COLO668 (cell line): ENCODE data around the gene PATJ.
"Not testable (repeated sequence)": the region's sequence is repeated elsewhere in the genome, so short reads cannot be mapped to it uniquely, and the experiment has no call there.

Experiments
- DNase-seq: peaks from one replicate; lab custom pipeline; 2025; ENCODE audit not compliant: unreplicated experiment; lab: John Stamatoyannopoulos, UW

Gene PATJ

DNA sequence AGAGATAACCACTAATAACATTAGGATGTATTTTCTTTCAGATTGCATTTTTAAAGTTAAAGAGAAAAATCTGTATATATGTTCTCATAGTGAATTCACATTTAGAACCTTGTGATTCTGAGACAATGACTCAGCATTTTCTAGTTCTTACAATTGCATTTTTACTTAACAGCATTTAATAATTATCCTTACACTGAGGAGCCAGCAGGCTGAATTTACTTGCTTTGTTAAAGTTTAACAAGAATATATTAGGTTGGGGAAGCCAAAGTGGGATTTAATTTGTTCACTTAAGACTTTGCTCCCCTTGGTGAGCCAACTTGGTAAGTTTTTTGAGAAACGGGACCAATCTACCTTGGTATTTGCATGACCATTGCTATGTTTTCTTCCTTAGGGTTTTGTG, 4.5 kb downstream of the PATJ start:
- no peak for DNase-seq

GRCh38 chr1:61748566-61748965, 6.3 kb downstream of the PATJ start:
- DNase-seq = no peak

GRCh38 chr1:61749574-61749973, 7.3 kb downstream of the PATJ start:
- no peak for DNase-seq

DNA sequence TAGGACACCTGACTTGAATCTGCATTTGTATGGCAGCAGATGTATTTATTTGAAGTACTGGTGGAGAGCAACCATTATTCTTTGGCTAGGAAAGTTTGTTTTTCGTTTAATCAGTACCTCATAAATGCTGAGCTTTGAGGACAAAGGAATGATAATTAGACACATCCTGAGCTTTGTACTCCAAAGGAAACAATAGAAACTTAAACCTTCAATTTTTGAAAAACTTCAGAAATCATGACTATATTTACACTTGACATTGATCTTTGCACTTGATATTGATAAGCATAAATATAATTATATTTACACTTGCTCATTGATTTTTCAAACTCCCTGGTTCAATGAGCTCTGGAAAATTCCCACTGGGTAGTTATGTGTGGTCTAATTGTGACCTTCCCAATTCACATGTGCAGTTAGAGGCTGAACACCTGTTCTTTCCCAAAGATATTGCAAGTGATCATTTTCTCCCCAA, 10.7 kb downstream of the PATJ start:
- no peak for DNase-seq

GRCh38 chr1:61753998-61754508, 11.8 kb downstream of the PATJ start:
- DNase-seq = no peak

GRCh38 chr1:61754545-61754944, 12.3 kb downstream of the PATJ start:
- peak; percentile 20 for DNase-seq

GRCh38 chr1:61756773-61757172, 14.5 kb downstream of the PATJ start:
- no peak for DNase-seq

DNA sequence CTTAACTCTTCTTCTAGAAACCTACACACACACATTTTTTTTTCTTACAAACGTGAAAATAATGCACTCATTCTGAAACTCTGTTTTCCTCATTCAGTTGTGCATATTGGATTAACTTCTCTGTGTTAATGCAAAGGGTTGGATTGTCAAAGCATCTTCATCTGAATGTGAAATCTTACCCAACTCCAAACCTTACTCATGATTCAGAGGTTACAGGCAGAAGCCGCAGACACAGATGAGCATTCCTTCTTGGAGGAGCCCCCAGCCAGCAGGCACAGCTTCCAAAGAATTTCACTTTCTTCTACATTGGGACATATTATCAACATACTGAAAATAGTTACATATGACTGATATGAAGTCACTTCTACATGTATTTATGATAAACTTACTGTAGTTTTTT, 15.7 kb downstream of the PATJ start:
- no peak for DNase-seq

- no peak for DNase-seq
Observed at GRCh38 chr1:61770131-61770530, 27.9 kb downstream of the PATJ start.

GRCh38 chr1:61776091-61776490, 33.8 kb downstream of the PATJ start:
- no peak for DNase-seq

DNA sequence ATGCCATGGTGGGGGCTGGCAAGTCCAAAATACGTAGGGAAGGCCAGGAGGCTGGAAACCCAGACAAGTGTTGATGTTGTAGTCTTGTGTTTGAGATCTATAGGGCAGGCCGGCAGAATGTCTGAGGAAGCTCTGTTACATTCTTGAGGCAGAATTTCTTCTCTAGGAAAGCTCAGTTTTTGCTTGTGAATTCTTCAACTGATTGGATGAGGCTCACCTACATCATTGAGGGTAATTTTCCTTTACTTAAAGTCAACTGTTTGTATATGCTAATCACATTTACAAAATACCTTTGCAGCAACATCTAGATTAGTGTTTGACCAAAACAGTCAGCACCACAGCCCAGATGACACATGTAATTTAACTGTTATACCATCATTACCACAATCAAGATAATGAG, 37.0 kb downstream of the PATJ start:
- DNase-seq = no peak

- no peak for DNase-seq
Observed at GRCh38 chr1:61781151-61781550, 38.9 kb downstream of the PATJ start.

GRCh38 chr1:61782771-61783170, 40.5 kb downstream of the PATJ start:
- DNase-seq = no peak

DNA sequence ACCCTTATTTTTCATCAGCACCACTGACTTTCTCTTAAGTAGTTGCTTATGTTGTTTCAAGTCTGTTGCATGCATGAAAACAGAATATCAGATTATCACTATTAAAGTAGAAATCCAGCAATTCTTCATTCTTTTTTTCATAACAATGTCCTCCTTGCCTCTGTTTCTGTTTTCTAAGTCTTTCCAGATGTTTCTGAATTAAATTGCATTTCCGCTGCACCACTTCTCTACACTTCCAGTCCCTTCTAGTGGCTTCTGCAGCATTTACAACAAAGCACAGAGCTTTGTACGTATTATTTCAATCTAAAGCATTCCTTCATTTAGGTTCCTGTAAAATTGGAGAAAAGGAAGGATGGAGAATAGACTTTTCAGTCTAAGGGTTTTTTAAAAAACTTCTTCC, 42.4 kb downstream of the PATJ start:
- DNase-seq = no peak

DNA sequence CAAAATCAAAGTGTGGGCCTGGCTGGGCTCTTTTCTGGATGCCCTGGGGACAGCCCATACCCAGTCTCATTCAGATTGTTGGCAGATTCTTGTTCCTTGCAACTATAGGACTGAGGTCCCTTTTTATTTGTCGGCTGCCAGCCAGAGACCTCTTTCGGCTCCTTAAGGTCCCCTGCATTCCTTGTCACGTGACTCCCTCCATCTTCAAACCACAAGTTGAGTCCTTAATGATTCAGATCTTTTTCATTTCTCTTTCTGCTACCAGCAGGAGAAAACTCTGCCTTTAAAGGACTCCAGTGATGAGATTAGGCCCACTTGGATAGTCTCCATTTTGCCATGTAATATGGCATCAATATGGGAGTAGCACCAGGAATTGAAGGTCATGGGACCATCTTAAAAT, 48.6 kb downstream of the PATJ start:
- no peak for DNase-seq

DNA sequence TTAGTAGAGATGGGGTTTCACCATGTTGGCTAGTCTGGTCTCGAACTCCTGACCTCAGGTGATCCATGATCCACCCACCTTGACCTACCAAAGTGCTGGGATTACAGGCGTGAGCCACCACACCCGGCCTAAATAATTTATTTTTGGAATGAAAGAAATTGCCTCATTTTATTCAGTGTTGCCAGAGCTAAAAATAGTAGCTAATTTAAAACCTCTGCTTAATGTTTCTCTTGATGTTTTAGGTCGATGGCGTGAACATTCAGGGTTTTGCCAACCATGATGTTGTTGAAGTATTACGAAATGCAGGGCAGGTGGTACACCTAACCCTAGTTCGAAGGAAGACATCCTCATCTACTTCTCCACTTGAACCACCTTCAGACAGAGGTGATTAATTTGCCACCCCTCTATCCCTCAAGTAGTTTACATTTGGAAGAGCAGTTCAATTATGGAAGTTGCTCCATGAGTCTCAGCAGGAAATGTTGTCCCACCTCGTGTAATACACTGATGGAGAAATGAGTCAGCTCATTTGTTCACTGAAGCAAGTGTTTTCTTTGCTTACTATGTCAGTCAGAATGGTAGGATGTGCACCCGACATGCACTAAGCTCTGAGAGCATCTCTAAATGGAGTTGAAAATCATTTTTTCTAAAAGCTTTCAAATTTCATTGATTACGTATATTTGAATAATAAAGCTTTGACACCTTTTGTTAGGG, 54.9 kb downstream of the PATJ start:
- DNase-seq = no peak

- not testable (repeated sequence) for DNase-seq
Observed at GRCh38 chr1:61801047-61801446, 58.8 kb downstream of the PATJ start.

- DNase-seq = no peak
Observed at GRCh38 chr1:61807606-61808140, 65.4 kb downstream of the PATJ start.

GRCh38 chr1:61808321-61808720, 66.0 kb downstream of the PATJ start:
- no peak for DNase-seq

DNA sequence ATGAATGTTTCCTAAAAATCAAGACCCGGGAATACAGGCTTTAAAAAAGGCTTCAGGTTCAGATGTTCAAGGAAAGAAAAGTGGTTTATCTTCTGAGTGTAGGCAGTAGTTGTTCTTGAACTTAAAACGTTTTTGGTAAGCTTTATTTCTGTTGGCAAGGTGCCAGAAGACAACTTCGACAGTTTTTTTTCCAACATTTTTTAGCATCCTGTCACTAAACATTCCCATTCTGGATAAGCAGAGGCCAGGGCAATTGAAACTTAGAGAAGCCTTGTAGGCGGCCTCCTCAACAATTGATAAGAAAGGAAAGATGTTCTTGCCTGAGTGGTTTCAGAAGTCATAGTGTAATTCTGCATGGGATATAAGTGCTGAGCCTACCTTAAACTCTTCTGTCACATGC, 66.7 kb downstream of the PATJ start:
- DNase-seq = no peak

DNA sequence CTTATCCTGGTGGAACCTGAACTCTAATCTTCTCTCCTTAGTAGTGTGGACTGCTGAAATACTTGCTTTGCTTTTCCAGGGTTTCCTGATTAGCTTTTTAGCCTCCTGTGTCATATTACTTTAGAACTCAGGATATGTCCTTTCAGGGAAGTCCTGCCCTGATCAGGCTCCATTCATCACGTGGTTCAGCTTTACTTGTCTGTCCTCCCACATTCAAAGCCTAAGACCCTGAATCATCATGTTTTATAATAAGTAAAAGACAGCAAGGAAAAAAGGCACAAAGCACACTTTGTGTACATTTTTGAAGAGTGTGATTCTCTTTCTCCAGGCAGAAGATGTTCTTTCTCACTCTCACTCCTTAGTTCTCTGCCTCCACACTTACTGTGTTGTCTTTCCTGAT, 70.6 kb downstream of the PATJ start:
- no peak for DNase-seq

GRCh38 chr1:61816191-61816590, 73.9 kb downstream of the PATJ start:
- DNase-seq = no peak

DNA sequence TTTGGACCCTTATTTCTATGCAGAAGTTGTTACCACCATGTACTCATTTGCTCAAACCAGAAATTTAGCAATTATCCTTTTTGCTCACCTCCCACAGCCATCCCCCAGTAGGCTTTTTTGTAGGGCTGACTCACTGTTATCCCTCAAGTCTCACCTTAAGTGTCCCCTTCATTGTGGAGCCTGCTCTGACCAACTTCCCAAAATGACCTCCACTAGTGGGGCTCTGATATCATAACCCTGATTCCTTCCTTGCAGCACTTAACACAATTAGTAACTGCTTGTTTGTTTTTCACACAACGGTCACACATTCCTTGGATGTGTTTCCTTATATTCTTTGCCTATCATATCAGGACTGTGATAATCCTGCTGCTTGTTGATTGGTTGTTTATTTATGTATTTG, 76.7 kb downstream of the PATJ start:
- no peak for DNase-seq
